Ramos (cell line): Measurements from ENCODE around the gene LIME1.

ENCODE experiments used
- in situ Hi-C: fragments of 300-500 bp; cut with MboI; formaldehyde crosslinking; loops from one replicate; pipeline ENCODE4 v1.14.3; 2022; ENCODE audit warnings: low sequenced_read_pairs; ENCODE audit not compliant: unreplicated experiment

Gene LIME1

GRCh38 chr20:63696628-63697356, 39.7 kb upstream of the LIME1 start, which contains the start of gene TNFRSF6B:
Gene TNFRSF6B, plus strand, starts transcription at chr20:63696652. Its CDS starts 116 bp downstream, at chr20:63696768.
- in situ Hi-C loops = no loop called here

- in situ Hi-C loops = no loop called here
Observed at GRCh38 chr20:63697357-63697867, 39.1 kb upstream of the LIME1 start.

DNA sequence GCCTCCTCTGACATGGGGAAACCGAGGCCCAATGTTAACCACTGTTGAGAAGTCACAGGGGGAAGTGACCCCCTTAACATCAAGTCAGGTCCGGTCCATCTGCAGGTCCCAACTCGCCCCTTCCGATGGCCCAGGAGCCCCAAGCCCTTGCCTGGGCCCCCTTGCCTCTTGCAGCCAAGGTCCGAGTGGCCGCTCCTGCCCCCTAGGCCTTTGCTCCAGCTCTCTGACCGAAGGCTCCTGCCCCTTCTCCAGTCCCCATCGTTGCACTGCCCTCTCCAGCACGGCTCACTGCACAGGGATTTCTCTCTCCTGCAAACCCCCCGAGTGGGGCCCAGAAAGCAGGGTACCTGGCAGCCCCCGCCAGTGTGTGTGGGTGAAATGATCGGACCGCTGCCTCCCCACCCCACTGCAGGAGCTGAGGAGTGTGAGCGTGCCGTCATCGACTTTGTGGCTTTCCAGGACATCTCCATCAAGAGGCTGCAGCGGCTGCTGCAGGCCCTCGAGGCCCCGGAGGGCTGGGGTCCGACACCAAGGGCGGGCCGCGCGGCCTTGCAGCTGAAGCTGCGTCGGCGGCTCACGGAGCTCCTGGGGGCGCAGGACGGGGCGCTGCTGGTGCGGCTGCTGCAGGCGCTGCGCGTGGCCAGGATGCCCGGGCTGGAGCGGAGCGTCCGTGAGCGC, 38.5 kb upstream of the LIME1 start:
- in situ Hi-C loops = no loop called here

GRCh38 chr20:63698739-63699465, 37.6 kb upstream of the LIME1 start:
- in situ Hi-C loops = no loop called here

DNA sequence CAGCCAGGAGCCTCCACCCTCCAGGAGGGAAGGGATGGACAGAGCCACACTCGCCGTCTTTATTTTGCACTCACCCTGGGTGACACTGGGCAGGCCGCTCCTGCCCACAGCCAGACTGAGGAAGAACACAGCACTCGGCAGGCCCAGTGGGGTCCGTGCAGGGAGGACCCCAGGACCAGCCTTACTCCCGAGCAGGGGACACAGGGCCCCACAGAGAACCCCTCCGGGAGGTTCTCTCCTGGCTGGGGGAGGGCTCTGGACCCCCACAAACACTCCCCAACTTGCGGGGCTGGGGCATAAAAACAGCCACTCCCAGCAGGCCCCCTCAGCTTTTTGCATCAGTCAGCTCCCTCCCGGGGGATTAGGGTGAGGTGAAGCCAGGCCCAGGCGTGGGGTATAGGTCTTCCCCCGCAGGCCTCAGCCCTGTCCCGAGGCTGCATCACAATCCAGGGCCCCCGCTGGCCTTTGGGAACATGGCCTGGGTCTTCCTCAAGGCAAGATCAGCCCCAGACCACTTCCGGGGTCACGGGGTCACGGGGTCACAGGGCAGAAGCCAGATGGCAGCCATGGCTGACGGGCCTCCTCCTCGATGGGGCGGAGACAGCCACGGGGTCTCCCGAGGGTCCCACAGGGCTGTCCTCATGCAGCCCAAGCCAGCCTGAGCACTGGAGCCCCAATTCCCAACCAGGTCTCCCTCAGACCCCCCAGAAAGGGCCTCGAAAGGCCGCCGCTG, 36.8 kb upstream of the LIME1 start:
- in situ Hi-C loops = loop anchor here (10.0 kb wide), 1 partner anchor 155 kb away; no protein-coding TSS in a partner anchor

GRCh38 chr20:63700199-63701050, 36.0 kb upstream of the LIME1 start:
- in situ Hi-C loops = loop anchor here (10.0 kb wide), 1 partner anchor 154 kb away; no protein-coding TSS in a partner anchor

- in situ Hi-C loops = loop anchor here (10.0 kb wide), 1 partner anchor 154 kb away; no protein-coding TSS in a partner anchor
Observed at GRCh38 chr20:63701051-63701328, 35.5 kb upstream of the LIME1 start.

- in situ Hi-C loops = loop anchor here (10.0 kb wide), 1 partner anchor 153 kb away; no protein-coding TSS in a partner anchor
Observed at GRCh38 chr20:63701329-63702035, 35.0 kb upstream of the LIME1 start.

GRCh38 chr20:63702036-63702665, 34.3 kb upstream of the LIME1 start:
- in situ Hi-C loops = loop anchor here (10.0 kb wide), 1 partner anchor 153 kb away; no protein-coding TSS in a partner anchor

GRCh38 chr20:63702751-63703470, 33.6 kb upstream of the LIME1 start:
- in situ Hi-C loops = loop anchor here (10.0 kb wide), 1 partner anchor 152 kb away; no protein-coding TSS in a partner anchor

GRCh38 chr20:63703471-63703975, 32.9 kb upstream of the LIME1 start:
- in situ Hi-C loops = loop anchor here (10.0 kb wide), 1 partner anchor 151 kb away; no protein-coding TSS in a partner anchor

GRCh38 chr20:63703976-63704748, 32.3 kb upstream of the LIME1 start:
- in situ Hi-C loops = loop anchor here (10.0 kb wide), 1 partner anchor 151 kb away; no protein-coding TSS in a partner anchor

DNA sequence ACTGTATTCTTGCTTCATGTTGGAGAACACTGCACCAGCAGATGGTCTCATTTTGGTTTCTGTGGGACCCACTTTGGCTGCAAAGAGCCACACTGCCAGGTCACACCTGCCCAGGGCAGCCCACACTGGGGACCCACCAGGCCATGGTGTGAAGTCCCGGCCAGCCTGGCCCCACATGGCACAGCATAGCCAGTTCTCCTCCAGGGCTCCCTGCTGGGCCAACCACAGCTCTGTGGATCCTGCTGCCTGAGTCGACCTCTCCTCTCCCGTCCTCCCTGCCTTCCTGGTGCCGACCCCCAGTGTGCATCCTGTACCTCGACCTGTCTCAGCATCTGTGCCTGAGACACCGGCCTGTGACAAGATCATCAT, 31.7 kb upstream of the LIME1 start:
- in situ Hi-C loops = loop anchor here (10.0 kb wide), 1 partner anchor 150 kb away; no protein-coding TSS in a partner anchor

DNA sequence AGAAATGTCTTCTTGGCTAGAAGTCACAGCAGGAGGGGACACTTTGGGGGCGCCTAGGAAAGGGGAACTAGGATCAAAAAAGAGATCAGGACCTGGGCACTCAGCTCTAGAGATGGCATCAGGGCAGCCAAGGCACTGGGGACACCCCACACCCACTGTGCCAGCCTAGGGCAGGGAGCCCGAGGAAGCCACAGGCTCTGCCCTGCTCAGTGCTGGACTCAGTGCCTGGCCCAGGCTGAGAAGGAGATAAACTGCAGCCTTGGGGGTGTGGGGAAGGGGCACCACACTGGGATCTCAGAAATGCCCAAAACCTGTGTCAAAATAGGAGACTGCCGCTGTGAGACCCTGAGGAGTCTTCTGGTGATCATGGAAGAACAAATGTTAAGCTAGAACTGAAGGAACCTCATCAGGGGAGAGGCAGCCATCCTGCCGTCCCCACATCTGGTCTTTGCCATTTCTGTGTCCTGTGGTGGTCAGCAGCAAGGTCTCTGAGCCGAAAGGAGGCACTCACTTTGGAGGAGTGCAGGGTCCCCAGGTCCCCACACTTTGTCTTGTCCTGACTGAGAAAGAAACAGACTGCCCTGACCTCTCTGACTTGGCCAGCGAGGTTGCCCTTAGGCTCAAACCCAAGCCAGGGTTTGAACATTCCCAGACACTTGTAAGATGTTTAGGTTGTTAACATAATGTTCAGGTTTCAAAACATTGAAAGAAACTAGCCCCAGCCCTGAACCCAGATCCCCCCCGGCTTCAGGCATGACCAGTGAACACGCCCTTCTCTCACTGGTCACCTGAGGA, 31.0 kb upstream of the LIME1 start:
- in situ Hi-C loops = loop anchor here (10.0 kb wide), 1 partner anchor 149 kb away; no protein-coding TSS in a partner anchor

DNA sequence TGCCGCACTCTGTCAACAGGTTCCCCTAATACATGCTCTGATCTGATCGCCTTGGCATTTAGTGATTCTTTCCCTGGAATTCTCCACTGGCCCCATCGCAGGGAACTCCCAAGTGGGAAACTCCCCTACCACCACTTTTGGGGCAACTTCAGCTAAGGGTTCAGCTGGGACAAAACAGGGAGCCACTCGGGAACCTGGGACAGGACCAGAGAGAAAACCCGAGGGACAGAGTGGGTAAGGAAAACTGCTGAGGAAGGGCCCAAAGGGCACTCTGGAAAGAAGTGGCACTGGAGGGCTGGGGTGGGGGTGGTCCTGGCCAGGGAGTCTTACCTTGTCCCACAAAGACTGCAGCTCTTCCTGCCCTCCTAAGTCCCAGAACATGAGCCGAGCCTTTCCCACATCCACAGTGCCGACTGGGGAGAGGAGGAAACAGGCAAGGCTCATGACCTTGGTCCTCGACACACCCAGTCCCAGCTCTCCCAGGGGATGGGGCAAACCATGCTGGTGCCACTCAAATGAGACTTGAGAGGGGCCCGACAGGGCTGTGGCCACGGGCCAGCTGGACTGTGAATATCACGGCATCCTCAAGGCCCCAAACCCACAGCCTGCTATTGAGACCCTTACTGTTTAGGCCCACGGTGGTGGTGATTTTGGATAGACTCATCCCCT, 30.3 kb upstream of the LIME1 start:
- in situ Hi-C loops = loop anchor here (10.0 kb wide), 1 partner anchor 149 kb away; no protein-coding TSS in a partner anchor
